Choroid plexus epithelial cell (primary cell): ENCODE results near the gene MRPL23.

ENCODE experiments used
- DNase-seq: peaks from one replicate; pipeline ENCODE4 v3.0.0-alpha.2; 2010; ENCODE audit warnings: low read depth
- H3K4me3 ChIP-seq: 2 replicates; pipeline ENCODE4 v1.5.1; 2011; ENCODE audit warnings: low read depth, mild to moderate bottlenecking, control low read depth, low read length, moderate library complexity
- CTCF ChIP-seq: conservative IDR thresholded peaks from 2 replicates; pipeline ENCODE4 v1.5.1; 2011; ENCODE audit warnings: low read depth, mild to moderate bottlenecking, control low read depth, inconsistent platforms, low read length, moderate library complexity

MRPL23 gene

GRCh38 chr11:1966531-1966930, 19.4 kb downstream of the MRPL23 start:
- TF ChIP-seq CTCF, result no peak
- DNase-seq, result no peak

GRCh38 chr11:1967641-1968225, 20.6 kb downstream of the MRPL23 start:
- no peak overlapping the region for H3K4me3 ChIP-seq
- DNase-seq, result no peak
- no peak for TF ChIP-seq CTCF

More at GRCh38 chr11:1966531-1966930, 19.4 kb downstream of the MRPL23 start:
- H3K4me3 ChIP-seq, result no peak overlapping the region

- TF ChIP-seq CTCF, result no peak
- no peak for DNase-seq
- no peak overlapping the region for H3K4me3 ChIP-seq
Observed at GRCh38 chr11:1968454-1969002, 21.4 kb downstream of the MRPL23 start.

DNA sequence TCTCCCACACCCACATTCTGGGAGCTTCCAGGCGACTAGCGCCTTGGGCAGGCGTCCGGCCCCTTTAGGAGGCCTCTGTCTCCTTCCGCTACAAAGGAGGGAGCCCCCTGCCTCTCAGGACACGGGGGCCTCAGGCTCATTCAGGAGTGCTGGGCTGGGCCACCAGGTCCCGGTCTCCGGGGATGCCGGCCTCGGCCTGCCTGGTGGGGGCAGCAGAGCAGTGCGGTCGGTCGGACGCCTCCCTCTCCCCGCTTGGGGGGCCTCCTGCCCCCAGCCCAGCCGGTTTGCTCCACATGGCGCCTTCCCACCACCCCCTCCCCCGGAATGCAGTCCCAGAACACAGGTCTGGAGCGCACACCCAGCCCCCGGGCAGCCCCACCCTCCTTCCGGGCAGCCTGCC, 21.9 kb downstream of the MRPL23 start:
- H3K4me3 ChIP-seq, result no peak overlapping the region
- no peak for TF ChIP-seq CTCF

GRCh38 chr11:1969776-1970175, 22.6 kb downstream of the MRPL23 start:
- TF ChIP-seq CTCF, result no peak
- no peak overlapping the region for H3K4me3 ChIP-seq
- no peak for DNase-seq

More for the DNA sequence above, 21.9 kb downstream of the MRPL23 start:
- no peak for DNase-seq

GRCh38 chr11:1970956-1971355, 23.8 kb downstream of the MRPL23 start:
- DNase-seq, result no peak
- no peak overlapping the region for H3K4me3 ChIP-seq
- no peak for TF ChIP-seq CTCF

DNA sequence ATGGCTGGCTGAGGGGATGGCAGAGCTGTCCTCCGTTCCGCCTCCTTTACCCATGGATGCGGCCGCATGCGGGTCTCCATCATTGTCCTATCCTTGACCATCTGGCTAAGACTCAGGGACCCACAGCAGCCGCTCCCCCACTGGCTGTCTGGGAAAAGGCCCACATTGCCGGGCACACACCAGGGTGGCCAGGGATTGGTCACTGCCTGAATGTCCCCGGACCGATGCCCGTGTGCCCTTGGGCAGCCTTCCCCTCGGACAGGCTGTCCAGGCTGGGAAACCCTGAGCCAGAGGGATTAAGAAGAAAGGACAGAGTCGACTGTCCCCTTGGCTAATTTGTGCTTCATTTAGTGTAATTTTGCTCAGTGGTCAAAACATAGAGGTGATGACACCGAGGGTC, 28.1 kb downstream of the MRPL23 start:
- no peak for DNase-seq
- TF ChIP-seq CTCF, result no peak
- no peak overlapping the region for H3K4me3 ChIP-seq
